Measurements from ENCODE around the gene CCDC18.

The CCDC18 gene

DNA sequence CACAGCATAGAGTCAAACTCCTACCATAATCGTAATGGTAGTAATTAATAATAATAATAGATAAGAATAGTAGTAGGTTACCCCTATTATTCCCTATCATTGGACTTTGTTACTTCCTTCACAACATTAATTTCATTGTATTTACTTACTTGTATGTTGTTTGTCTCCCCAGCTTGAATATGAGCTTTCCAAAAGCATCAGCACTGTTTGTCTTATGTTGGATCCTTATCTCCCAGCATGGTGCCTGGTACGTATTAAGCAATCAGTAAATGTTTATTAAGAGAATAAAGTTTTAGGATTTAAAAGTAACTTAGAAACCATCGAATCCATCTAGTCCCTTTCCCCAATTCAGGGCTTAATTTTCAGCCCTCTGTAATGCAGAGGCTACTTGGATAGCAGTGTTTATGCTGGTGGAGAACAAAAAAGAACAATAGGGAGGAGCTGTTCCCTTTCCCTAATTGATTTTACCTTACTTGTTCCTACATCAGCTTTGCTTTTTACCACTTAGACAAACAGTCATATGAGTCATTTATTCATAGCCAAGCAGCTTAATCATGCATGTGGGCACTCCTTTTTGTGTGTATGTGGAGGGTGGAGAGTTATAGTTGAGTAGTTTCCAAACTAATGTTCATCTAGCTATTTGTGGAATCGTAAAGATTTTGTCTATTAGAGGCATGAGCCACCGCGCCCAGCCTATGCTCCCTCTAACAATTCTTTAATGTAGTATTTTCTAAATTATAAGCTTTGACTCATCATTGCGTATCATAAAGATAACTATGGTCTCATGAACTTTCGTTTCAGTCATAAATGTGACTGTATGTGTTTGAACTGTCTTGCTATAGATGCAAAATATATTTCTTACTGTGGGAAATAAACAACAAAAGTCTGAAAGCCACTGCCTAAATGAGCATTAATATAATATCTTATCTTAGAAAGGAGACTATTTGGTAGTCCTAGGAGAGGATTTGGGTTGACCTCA lies 144.3 kb downstream of the CCDC18 start (continued):
- TF ChIP-seq, protein P1, sequence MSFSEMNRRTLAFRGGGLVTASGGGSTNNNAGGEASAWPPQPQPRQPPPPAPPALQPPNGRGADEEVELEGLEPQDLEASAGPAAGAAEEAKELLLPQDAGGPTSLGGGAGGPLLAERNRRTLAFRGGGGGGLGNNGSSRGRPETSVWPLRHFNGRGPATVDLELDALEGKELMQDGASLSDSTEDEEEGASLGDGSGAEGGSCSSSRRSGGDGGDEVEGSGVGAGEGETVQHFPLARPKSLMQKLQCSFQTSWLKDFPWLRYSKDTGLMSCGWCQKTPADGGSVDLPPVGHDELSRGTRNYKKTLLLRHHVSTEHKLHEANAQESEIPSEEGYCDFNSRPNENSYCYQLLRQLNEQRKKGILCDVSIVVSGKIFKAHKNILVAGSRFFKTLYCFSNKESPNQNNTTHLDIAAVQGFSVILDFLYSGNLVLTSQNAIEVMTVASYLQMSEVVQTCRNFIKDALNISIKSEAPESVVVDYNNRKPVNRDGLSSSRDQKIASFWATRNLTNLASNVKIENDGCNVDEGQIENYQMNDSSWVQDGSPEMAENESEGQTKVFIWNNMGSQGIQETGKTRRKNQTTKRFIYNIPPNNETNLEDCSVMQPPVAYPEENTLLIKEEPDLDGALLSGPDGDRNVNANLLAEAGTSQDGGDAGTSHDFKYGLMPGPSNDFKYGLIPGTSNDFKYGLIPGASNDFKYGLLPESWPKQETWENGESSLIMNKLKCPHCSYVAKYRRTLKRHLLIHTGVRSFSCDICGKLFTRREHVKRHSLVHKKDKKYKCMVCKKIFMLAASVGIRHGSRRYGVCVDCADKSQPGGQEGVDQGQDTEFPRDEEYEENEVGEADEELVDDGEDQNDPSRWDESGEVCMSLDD (tag by site-specific recombination; IDR thresholded peaks at IDR 0.05), result no peak
- peak; percentile 60; the same call in 1 of the 2 replicates for TF ChIP-seq SP7 (tag by site-specific recombination; IDR thresholded peaks at IDR 0.05)
- TF ChIP-seq, protein P2, sequence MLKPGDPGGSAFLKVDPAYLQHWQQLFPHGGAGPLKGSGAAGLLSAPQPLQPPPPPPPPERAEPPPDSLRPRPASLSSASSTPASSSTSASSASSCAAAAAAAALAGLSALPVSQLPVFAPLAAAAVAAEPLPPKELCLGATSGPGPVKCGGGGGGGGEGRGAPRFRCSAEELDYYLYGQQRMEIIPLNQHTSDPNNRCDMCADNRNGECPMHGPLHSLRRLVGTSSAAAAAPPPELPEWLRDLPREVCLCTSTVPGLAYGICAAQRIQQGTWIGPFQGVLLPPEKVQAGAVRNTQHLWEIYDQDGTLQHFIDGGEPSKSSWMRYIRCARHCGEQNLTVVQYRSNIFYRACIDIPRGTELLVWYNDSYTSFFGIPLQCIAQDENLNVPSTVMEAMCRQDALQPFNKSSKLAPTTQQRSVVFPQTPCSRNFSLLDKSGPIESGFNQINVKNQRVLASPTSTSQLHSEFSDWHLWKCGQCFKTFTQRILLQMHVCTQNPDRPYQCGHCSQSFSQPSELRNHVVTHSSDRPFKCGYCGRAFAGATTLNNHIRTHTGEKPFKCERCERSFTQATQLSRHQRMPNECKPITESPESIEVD (tag by site-specific recombination; IDR thresholded peaks at IDR 0.05), result peak; percentile 44; the same call in 1 of the 2 replicates
- TF ChIP-seq ZBTB17 (tag by site-specific recombination; IDR thresholded peaks at IDR 0.05), result no peak
- peak; percentile 53; the same call in 1 of the 2 replicates for TF ChIP-seq WT1 (tag by site-specific recombination; IDR thresholded peaks at IDR 0.05)
- TF ChIP-seq ZNF239 (tag by site-specific recombination; IDR thresholded peaks at IDR 0.05), result no peak
- TF ChIP-seq, protein P3, sequence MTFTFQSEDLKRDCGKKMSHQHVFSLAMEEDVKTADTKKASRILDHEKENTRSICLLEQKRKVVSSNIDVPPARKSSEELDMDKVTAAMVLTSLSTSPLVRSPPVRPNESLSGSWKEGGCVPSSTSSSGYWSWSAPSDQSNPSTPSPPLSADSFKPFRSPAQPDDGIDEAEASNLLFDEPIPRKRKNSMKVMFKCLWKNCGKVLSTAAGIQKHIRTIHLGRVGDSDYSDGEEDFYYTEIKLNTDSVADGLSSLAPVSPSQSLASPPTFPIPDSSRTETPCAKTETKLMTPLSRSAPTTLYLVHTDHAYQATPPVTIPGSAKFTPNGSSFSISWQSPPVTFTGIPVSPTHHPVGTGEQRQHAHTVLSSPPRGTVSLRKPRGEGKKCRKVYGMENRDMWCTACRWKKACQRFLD (tag by site-specific recombination; IDR thresholded peaks at IDR 0.05), result no peak
- TF ChIP-seq SP3 (tag by site-specific recombination; IDR thresholded peaks at IDR 0.05), result 0 out of 2 replicates have a peak, but pooled peaks have one; percentile 13
